SKM-1 (cell line): ENCODE results near the gene BHLHE41.

ENCODE experiments used
- DNase-seq: peaks from one replicate; lab custom pipeline; 2025; ENCODE audit not compliant: unreplicated experiment; lab: John Stamatoyannopoulos, UW

The BHLHE41 gene

GRCh38 chr12:26124446-26125399 is at the start of gene BHLHE41:
Gene BHLHE41 (minus strand): TSS chr12:26125037. CDS start chr12:26124779, 258 bp downstream.
- no peak for DNase-seq

DNA sequence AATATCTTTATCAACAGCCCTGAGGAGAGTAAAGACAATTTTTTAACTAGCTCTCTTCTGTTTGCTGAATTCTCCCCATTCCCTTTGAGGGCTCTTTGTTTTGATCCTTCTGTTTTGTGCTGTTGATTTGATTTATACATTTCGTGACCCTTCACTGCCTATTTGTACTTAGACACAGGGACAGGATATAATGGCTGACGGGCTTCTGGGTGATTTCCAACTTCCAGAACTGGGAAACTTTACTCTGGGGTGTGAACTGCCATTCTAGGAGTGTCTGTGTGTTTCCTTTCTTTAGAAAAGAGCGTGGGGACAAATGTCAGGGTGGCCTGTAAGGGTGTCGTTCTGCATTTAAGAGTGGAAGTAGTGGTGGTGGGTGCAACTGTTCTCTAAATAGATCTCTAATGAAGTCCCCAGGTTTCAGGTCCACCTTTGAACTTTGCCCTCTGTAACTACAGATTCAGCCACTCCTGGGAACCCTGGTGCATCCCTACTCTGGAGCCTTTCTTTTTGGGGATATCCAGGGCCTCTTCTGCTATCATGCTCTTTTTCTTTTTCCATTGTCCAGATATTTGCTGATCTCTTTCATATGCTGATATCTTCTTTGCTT is 48.2 kb upstream of the BHLHE41 start:
- no peak for DNase-seq

- DNase-seq: no peak
These were observed 47.7 kb upstream of the BHLHE41 start for GRCh38 chr12:26172539-26172938.

DNA sequence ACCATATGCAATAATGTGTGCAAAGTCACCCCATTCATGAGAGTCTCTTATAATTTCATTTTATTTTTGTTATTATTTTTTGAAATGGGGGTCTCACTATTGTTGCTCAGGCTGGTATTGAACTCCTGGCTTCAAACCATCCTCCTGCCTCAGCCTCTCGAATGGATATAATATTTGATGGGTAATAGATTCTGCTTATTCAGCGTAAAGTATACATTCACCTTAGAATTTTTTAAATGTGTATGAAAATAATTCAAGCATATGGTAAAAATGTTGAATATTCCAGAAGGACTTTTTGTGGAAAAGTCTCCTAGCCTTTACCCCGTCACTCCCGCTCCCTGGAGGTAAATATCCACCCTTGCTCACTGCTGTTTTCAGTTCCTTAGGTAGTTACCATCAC is 47.2 kb upstream of the BHLHE41 start:
- DNase-seq: no peak

DNA sequence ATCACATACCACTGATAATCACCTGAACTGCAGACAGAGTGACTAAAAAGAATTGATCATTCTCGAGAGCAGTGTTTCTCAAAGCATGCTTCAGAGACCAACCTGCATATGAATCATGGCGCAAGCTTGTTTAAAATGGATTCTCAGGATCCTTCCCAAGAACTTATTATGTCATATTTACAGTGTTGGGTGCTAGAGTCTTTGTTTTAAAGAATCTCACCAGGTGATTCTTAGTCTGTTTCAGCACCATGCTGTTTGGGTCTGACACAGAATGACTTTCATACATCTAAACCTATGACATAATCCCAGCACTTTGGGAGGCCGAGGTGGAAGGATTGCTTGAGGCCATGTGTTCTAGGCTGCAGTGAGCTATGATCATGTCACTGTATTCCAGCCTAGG is 39.3 kb upstream of the BHLHE41 start:
- DNase-seq: no peak

- DNase-seq: no peak
These were observed 38.1 kb upstream of the BHLHE41 start for GRCh38 chr12:26162905-26163304.

DNA sequence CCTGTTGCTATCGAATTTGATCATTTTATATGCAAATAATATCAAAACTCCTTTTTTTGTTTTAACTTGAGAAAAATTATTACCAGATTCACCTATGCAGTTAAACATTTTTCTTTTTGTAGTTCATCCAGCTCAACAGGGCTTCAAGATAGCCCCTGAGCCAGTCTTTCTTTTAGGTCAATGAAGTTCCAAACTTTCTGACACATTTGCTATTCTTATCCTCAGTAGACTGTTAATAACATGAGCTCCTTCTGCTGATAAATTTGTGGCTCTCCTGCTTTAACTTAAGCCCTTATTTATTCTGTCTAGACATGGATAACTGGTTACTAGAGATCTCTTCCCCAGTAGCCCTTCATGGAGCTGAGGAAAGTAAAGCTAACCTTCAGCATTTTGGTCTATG is 37.3 kb upstream of the BHLHE41 start:
- DNase-seq: no peak

- DNase-seq: no peak
These were observed 33.4 kb upstream of the BHLHE41 start for GRCh38 chr12:26158078-26158764.

DNA sequence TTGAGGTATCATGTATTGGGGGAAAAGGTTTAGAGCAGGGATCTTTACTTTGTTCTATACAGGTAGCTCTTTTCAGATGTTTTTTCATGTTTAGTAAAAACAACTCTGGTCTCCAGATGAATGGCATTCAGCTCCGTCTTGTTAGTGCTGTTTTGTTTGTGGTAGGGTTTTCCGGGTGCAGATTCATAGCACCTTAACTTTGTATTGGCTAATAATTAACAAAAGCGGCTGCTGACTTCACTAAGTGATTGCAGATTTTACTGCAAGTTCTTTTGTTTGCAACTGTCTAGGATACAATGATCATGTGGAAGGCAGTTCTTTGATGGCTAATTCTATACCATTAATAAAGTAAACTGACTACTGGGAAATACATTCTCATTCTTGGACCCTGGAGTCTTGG is 32.2 kb upstream of the BHLHE41 start:
- DNase-seq: no peak

DNA sequence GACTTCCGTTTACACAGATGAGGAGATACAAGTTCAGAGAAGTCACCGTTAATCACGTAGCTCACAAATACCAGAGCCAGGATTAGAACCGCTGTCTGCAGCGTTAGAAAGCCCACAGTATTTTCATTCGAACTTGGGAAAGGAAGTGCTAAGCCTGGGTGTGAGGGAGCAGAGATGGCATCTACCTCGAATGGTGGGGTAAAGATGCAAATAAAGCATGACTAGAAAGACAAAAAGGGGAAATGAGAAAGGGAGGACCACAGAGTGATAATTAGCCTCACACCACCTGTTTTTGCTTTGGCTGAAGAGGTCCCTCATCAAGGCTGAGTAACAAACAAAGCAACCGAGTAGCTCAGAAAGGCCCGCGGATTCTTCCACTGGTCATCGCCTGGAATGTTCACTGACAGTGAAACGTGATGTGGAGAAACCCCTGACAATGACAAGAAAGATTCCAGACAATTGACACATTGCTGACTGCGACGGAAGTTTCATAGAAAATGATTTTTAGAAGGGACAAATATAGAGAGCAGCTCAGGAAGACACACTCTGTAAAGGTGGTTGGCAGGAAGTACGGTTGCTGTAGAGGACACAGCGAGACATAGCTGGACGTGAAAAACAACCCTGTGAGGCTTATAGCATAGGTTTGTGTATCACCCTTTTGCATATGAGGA is 31.5 kb upstream of the BHLHE41 start:
- no peak for DNase-seq

- DNase-seq: no peak
These were observed 28.8 kb upstream of the BHLHE41 start for GRCh38 chr12:26153421-26154154.

DNA sequence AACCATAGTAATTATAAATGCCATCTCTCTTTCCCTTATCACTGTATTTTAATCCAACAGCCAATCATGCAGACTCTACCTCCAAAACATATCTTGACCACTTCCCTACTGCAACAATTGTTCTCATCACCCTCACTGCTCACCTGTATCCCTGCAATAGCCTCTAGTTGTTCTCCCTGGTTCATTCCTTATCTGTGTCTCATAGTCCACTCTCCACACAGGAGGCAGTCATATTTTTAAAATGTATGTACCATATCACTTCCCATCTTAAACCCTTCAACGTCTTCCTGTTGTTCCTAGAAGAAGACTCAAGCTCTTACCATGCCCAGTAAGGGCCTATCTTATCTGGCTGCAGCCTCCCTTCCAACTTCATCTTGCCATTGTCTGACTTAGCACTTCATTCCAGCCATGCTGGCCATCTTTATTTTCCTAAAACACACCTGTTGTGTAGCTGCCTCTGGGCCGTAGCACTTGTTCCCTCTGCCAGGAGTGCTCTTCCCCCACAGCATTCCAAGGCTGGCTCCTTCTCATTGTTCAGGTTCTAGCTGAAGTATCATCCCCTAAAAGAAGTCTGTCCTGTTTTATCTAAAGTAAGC is 27.8 kb upstream of the BHLHE41 start:
- DNase-seq: no peak

DNA sequence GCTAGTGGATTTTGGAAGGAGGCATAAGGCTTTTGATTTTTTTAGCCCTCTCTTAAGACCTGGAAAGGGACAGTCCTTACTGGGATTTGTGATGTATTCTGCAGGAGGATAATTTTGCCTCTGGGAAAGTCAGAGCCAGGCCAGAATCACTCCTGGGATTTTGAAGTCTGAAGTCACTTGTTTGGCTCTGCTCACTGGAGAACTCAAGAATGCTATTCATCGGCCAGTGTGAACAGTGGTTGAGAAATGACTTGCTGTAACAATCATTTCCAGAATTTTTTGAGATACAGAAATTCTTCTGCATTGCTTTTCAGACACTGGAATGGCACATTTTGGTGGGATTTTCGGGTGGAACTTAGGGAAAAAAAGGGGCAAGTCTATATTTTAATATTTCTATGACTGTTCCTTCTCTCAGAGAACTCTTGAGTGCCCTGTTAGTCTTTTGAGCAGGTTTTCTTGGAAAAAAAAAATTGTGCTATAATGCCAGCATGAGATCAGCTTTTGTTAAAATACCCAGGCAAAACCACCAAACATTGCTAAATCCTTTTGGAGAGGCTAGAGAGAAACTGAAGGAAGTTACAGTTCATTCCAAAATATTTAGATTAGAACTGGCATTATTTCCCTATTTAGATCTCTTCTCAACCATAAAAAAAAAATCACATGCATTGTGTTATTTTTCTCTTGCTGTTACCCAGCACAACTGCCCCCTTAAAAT is 26.1 kb upstream of the BHLHE41 start:
- DNase-seq: no peak

DNA sequence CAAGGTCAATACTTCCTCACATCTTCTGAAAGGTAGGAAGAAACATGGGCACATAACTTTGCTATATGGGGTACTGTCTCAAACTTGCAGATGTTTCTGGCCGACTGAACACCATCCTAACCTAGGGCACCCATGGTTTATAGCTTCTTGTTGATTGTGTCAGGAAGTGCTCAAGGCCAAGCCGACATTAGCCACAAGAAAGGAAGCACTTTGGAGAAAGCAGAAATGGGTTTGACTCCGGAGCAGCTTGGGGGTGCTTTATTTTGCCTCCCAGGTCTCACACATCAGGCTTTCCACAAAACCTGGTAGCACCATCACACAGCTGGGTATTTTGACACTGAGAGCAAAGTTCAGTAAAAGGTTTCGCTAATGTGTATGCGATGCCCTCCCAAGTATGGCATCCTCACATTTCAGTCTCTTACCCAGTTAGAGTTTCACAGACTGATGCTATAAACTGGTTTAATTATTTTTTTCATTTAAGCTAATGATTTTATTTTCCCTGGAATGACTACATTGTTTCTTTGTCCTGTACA is 25.2 kb upstream of the BHLHE41 start:
- no peak for DNase-seq

GRCh38 chr12:26148291-26148690 is 23.5 kb upstream of the BHLHE41 start:
- DNase-seq: no peak

DNA sequence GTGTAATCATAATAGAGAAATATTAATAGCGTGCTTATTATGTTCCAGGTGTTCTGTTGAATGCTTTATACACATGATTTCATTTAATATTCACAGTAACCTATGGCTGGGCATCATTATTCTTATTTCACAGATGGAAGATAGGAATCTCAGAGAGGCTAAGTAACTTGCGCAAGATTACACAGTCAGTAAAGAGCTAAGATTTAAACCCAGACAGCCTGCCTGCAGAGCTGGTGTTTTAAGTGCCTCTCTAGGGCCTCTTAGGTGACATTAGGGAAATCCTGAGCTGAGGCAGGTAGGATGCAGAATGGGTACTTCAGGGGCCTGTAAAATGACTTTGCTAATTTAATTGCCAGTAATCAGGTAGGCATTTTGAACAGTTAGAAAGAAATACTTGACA is 18.5 kb upstream of the BHLHE41 start:
- DNase-seq: no peak

GRCh38 chr12:26138860-26139259 is 14.0 kb upstream of the BHLHE41 start:
- DNase-seq: no peak

GRCh38 chr12:26136688-26137087 is 11.9 kb upstream of the BHLHE41 start:
- no peak for DNase-seq

- DNase-seq: no peak
These were observed 10.7 kb upstream of the BHLHE41 start for GRCh38 chr12:26135571-26135970.
